Head of caudate nucleus (tissue), 42 donors: ENCODE measurements around the gene GLT8D2.

Experiments
- DNase-seq, 42 donors: peaks; one replicate each; pipeline versions ENCODE4 v3.0.0 to v3.0.0-alpha.2; 2020 to 2021; ENCODE audit warnings: mixed read lengths in 7 of 42
- intact Hi-C: fragments of 100-400 bp; cut with DNase I; formaldehyde crosslinking; loops from one replicate; pipeline ENCODE4 v1.15.0; 2022

GLT8D2 gene

DNA sequence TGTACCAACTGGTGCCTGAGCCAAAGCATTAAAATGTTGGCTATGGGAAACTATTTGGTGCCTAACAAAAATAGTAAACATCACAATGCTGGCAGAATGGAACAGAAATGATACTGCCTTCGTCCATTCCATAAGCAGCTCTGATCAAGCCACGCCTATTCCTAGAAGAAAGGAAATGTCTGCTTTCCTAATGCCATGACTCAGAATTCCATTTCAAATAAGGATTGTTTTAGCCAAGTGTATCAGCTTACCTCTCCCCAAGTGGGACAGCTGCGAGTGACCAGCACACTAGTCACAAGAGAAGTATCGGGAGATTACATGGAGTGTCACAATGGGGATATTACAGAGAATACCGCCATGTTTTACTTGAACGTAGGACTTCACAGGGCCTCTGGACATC, 38.7 kb downstream of the GLT8D2 start:
- intact Hi-C loops = no loop called here
- no peak for DNase-seq

DNA sequence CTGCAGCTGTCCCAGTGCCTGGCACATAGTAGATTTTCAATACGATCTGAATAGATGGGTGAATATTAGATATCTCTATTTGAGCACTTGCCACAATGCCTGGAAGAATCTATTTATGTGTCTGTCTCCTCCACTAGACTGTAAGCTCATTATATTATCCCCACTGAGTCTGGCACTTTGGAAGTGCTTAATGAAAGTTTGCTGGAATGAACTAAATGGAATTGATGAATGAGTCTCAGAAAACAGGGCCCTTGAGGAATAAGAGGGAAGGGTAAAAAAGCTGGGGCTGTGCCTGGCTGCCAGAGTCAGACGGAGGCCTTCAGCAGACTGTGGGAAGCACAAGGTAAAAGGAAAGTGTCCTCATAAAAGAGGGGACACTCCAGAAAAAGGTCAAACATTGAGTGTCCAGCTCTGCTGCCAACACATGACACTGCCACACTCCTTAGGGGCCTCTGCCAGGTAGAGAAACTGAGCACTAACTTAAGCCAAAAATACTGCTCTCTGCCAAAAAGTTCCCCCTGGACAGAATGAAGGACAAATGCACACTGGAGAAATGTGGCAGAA, 39.3 kb downstream of the GLT8D2 start:
- intact Hi-C loops = no loop called here
- DNase-seq = peak in 3 of 42 donors; percentile 15 to 31 (median 19)

DNA sequence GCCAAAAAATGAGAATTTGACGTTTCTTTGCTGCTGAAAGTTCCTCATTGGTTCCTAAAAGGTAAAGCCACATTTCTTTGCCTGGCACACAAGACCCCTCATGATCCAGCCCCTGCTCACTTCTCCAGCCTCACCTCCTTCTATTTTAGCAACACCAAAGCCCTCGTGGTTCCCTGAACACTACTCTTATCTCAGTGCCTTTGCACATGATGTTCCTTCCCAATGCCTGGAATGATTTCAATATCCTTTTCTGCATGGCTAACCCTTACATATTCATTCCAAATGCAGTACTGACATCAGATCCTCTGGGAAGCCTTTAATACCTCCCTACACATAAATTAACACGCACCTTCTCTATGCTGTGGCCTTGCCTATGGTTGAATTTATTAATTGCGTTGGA, 39.9 kb downstream of the GLT8D2 start:
- intact Hi-C loops = no loop called here
- no peak for DNase-seq

DNA sequence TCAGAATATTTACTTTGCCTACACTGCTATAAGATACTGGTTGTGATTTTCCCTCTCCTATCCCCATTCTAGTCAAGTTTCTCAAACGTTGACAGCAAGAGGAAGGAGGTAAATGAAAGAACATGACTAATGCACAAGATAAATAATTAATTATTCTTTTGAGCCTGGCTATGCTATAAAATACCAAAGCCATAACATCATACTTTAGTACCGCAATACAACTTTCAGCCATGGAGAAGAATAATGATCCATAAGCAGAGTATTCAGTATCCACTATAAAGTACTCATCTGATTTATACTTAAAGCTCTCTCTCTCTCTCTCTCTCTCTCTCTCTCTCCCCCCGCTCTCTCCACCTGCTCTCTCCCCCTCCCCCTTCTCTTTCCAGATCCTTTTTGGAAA, 43.1 kb downstream of the GLT8D2 start:
- intact Hi-C loops = no loop called here
- no peak for DNase-seq

DNA sequence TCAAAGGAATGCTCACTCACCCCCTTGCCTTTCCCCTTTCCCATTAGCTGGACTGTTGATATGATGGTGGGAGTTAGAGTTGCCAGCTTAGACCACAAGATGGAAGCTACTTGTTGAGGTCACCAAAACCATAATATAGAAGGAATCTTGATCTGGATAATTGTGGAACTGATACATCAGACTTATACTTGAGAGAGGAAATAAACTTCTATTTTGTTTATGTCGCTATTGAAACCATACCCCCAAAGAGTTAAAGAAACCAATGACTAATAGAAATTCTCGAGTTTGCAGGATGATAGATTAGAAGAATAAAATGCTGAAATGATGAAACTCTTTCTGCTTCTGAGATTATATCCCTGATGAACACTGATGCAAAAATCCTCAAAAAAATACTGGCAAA, 46.4 kb downstream of the GLT8D2 start:
- intact Hi-C loops = no loop called here
- DNase-seq = no peak

DNA sequence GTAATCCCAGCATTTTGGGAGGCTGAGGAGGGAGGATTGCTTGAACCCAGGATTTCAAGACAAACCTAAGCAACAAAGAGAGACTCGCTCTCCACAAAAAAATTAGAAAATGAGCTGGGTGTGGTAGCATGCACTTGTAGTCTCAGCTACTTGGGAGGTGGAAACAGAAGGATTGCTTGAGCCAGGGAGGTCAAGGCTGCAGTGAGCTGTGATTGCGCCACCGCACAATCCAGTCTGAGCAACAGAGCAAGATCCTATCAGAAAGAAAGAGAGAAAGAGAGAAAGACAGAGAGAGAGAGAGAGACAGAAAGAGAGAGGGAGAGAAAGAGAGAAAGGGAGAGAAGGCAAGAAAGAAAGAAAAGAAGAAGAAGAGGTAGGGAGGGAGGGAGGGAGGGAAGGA, 47.3 kb downstream of the GLT8D2 start:
- intact Hi-C loops = no loop called here

DNA sequence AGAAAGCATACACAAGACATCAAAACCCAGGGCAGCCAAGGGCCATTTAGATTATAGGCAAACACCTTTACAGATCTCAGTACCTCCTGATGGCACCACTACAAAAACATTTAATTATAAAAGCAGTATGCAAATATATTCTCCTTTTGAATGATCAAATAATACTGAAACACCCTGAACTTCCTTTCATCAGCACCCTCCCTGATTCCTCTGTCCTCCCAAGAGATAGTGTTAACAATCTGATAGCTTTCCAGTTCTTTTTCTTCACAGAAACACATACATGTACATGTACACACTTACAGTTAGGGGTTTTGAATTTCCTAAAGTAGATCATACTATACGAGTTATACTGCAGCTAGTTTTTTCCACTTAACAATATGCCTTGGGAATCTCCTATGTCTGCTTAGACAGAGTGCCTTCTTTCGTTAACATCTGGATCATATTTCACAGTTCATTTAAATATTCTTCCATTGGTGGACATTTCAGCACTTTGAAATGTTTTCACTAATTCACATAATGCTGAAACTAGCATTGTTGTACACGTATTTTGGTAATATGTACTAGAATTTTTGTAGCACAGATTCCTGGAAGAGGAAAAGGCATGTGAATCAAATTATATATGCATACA, 49.1 kb downstream of the GLT8D2 start:
- intact Hi-C loops = no loop called here
- DNase-seq = no peak

More for the DNA sequence above, 47.3 kb downstream of the GLT8D2 start:
- no peak for DNase-seq

DNA sequence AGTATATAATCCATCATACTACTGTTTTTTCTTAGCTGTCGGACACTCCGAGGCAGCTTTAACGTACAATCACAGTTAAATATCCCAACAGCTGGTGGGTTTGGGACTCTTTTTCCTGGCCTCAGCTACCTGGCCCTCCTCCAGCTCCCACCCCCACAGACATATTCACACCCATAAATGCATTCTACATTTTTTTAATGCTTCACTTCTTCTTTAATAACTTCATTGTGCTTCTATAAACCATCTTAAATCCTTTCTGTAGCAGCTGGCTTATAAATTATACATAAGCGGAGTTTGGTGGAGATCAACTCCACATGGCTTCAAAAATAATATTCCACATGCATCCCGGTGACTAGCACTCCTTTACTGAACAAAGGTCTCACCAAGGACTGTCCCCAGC, 51.0 kb downstream of the GLT8D2 start:
- DNase-seq = no peak
- intact Hi-C loops = no loop called here

DNA sequence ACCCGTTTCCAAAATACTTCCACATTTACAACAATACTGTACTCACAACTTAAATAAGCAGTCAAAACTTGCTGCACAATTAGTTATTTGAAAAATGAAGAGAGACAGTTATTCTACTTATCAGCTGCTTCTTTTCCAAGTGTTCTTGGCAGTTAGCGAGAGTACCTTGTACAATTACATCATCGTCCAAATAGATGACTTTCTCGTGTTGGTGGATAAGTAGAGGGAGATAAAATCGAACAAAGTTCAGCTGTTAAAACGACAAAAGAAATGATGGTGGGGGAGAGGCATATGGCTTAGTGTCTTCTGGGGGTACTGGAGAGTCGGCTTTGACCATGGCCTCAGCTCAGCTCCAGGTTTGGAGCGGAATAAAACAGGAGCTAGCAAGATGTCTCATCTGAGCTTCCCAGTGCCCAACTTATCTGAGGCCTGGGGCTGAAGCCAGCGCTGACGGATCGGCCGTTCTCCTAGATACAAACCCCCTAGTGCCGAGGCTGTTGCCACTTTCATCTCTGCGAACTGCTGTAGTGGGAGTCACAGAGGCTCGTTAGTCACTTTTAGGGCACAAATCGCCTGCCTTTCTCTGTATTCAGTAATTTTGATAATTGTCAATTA, 52.6 kb downstream of the GLT8D2 start:
- intact Hi-C loops = no loop called here
- no peak for DNase-seq

DNA sequence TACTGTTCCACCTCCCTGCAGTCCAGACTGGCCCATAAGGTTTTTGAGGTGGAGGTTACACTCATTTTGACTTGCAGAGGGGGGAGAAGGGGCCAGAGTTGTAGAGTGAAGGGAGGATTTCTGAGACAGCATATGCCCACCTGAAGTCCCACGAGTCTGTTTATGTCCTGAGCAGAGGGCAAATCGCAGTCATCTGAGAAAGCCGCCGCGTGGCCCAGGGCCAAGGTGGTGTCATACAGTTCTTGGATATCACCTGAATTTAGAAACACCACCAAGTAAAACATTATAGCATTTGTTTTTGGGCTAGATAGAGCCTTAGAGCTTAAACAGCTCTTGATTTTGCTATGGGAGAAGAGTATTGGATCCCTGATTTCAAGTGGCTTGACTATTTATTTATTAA, 53.4 kb downstream of the GLT8D2 start:
- intact Hi-C loops = no loop called here
- no peak for DNase-seq

DNA sequence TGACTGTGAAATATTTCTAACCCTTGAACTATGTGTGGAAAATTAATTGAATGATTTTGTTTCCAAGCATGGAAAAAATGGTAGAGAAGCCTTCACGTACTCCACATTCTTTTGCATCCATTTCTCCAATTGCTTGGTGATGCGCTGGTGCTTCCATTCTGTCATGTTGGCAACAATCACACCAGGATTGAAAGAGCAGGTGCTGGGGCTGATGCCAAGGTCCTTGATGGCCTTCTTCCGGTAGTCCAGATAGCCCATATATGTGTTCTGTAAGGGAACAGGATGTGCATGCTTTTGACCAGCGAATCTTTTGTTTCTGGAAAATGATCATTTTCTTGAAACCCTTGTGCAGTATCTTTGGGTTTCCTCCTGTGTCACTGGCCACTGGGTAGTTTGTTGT, 55.8 kb downstream of the GLT8D2 start:
- intact Hi-C loops = no loop called here
- no peak for DNase-seq

DNA sequence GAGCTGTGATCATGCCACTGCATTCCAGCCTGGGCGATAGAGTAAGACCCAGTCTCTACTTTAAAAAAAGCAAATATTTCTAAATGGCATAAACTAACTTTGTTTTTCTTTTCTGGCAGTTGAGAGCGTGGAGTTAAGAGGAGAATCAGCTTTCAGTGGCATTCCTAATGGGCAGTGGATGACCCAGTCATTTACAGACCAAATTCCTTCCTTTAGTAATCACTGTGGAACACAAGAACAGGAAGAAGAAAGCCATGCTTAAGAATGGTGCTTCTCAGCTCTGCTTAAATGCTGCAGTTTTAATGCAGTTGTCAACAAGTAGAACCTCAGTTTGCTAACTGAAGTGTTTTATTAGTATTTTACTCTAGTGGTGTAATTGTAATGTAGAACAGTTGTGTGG, 63.2 kb downstream of the GLT8D2 start:
- DNase-seq = no peak
- intact Hi-C loops = no loop called here

DNA sequence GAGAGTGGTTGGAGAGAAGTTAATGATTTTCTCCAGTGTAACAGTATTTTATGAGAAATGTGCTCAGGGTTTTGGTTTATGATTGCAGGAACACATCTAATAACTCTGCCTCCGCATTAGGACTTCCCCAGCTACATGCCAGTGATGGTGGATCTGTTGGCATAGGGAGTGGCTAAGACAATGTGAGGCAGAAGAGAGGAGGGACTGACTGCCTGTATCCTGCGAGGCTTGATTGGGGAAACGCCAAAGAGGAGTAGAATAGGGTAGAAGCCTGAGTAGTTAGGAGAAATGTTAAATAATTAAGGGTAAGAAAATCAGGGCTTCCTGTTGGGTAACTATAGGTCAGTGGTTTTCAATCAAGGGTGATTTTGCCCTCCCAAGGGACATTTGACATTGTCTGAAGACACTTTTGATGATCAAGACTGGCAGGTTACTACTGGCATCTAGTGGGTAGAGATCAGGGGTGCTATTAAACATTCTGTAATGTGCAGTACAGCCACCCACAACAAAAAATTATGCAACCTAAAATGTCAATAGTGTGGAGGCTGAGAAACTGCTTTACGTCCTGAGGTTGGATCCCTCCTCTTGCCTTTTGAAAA, 71.5 kb downstream of the GLT8D2 start:
- peak in 1 of 42 donors; percentile 22 for DNase-seq
- intact Hi-C loops = no loop called here

DNA sequence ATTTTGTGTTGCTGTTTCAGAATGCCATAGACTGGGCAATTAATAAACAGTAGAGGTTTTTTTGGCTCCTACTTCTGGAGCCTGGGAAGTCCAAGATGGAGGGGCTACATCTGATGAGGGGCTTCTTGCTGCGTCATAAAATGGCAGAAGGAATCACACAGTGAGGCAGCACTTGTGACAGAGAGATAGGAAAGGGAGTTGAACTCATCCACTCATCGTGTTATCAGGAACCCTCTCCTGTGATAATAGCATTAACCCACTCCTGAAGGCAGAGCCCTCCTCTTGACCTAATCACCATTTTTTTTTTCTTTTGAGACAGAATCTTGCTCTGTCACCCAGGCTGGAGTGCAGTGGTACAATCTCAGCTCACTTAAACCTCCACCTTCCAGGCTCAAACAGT, 74.6 kb downstream of the GLT8D2 start:
- intact Hi-C loops = no loop called here
- no peak for DNase-seq

DNA sequence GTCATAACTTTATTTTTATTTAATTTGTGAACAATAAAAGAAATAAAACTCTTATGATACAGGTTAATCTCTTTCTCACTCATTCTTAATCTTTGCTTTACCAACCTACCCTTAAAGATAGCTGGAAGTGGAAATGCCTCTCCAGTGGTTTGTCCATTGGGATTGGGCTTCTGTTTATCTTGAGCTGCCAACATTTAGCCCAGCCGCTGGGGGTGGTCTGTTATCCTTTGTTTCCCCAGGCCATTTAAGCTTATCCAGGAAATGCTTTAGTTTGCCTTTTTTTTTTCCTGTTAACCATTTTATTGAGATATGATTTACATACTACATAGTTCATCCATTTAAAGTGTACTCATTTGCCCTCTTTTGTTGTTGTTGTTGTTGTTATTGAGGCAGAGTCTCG, 76.1 kb downstream of the GLT8D2 start:
- no peak for DNase-seq
- intact Hi-C loops = no loop called here

DNA sequence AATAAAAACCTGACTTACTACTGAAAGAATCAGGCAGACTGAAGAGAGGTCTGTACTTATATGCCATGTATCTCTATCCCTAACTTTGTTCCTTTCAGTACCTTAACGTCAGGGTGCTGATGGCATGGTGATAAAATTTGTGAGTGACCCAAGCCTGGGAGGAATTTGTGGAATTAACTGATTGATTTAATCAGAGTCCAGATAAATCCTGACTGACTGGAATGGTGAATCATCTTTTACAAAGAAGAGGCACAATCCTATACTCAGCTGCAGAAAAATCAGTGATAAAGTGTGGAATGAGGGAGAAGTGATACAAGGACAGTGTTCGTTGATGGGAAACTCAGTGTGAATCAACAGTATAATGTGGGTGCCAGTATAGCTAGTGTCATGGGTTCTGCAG, 80.6 kb downstream of the GLT8D2 start:
- intact Hi-C loops = loop anchor here (5.0 kb wide), 2 partner anchors 37 to 93 kb away; partner anchors contain the start of genes HCFC2 and HSP90B1
- no peak for DNase-seq

DNA sequence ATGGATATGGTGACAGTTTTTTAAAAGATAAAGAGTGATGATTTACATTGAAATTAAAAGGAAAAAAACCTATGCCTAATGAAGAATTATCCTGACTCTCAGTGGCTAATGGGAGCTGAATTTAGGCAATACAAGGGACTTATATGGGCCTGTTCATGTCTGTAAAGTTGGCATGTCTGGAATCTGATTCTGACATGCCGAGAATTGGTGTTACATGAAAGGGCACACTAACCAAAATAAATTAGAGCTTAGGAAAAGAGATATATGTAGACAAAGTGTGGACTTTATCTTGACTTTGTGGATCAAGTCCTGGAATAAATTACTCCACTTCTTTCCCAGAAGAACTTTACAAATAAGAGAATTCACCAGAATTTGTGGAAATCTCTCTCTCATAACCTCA, 83.3 kb downstream of the GLT8D2 start:
- no peak for DNase-seq
- intact Hi-C loops = loop anchor here (5.0 kb wide), 2 partner anchors 34 to 96 kb away; partner anchors contain the start of genes HCFC2 and HSP90B1

DNA sequence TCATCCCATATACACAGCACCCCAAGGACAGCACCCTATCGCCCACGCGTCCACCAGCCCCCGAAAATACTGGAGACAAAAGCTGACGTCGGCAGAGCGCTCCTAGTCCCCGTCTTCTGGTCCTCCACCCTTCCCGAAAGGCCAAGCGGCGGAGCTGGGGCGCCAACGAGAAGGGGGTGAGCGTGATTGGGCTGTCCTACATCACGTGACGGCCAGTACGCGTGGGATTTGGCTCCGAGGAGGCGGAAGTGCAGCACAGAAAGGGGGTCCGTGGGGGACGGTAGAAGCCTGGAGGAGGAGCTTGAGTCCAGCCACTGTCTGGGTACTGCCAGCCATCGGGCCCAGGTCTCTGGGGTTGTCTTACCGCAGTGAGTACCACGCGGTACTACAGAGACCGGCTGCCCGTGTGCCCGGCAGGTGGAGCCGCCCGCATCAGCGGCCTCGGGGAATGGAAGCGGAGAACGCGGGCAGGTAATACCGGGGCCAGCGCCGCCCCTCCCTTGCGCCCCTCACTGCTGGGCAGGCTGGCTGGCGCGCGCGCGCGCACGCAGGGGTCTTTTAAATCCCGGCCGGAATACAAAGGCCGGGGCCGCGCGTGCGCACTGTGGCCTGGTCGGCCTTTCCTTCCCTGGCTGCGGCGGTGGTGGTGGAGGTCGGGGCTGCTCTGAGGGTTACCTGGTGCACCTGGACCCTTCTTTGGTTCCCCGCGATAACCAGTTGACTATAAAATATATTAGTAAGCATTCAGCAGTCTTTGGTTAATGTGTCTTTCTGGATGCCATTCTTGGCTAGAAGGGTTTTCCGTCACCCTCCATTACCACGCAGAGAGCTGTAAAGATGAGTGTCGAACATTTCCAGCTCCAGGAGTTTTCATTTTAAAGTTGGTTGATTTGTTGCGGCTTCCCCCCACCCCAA, 84.1 kb downstream of the GLT8D2 start, which contains the start of gene TDG:
Gene TDG (plus strand): TSS at position 283 of the 915 bp plus-strand sequence. CDS start 166 bp downstream, at position 449.
- DNase-seq = peak; percentile 97 to 100 (median 99)
- intact Hi-C loops = loop anchor here (1.0 to 5.0 kb wide), 3 partner anchors 9 to 96 kb away; partner anchors contain the start of genes HCFC2 and HSP90B1

DNA sequence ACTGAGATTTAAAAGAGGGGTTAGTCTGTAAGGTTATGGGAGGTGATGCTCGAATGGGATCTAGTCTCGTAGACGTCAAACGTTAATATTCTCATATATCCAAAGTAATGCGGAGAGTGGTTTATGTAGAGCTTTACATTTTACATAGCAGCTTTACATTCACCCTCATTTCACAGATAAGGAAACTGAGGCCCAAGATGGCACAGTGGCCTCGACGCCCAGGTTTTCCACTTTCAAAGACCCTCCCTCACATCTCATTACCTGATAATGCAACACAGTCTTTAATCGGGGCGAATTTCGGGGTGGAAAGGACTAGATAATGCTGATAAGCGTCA, 84.8 kb downstream of the GLT8D2 start:
- DNase-seq = no peak
- intact Hi-C loops = loop anchor here (1.0 to 5.0 kb wide), 3 partner anchors 8 to 97 kb away; partner anchors contain the start of genes HCFC2 and HSP90B1
